COR-L47 (cell line): Measurements from ENCODE around the gene PRICKLE2.

ENCODE experiments used
- DNase-seq: peaks from one replicate; lab custom pipeline; 2025; lab: John Stamatoyannopoulos, UW

The PRICKLE2 gene

GRCh38 chr3:64133987-64134386 is 91.3 kb downstream of the PRICKLE2 start:
- DNase-seq = no peak

DNA sequence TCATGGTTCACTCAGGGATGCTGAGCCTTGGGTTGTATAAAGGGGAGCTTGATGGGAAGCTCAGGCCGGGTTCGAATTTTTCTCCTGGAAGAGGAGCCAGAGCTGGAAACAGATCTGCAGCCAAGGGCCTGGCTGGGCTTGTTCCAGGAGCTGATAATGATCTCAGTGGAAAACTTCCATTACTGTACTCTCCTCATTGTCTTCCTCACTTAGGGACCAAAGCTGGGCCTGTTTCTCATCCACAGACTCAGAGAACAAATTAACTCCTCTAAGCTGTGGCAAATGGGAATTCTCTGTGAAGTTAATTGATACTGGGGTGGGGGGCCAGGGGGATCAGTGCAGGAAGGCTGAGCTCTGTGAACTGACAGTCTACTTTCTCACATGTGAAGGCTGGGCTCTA is 92.0 kb downstream of the PRICKLE2 start:
- no peak for DNase-seq

DNA sequence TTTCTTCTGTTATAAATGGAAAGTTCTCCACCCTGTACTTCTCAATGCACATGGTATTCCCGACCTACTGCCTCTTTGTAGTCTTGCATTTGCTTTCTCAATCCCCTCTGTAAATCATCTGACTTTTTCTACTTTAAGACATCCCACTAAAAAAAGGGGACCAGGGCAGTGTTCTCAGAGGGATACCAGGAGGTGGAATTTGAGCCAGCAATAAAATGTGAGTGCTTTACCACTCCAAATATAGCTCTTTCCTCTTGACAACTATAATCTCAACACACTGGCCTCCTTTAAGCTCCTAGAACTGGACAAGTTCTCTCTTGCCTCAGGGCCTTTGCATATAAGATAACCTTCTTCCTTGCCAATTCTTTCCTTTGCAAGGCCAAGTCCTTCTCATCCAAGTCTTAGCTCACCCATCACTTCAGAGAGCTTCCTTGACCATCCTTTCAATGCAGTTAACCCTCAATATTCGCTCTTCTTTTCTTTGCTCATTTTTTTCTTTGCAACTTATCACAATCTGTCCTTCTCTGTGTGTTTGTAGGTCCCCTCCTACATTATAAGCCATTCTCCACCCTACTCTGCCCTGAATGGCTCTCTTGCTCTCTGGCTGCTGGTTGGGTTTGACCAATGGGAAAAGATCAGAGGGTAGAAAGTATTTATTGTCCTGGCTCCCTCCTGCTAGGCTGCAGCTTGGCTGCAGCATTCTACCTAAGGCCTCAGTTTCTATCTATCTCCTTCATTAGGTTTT is 93.4 kb downstream of the PRICKLE2 start:
- DNase-seq = no peak

DNA sequence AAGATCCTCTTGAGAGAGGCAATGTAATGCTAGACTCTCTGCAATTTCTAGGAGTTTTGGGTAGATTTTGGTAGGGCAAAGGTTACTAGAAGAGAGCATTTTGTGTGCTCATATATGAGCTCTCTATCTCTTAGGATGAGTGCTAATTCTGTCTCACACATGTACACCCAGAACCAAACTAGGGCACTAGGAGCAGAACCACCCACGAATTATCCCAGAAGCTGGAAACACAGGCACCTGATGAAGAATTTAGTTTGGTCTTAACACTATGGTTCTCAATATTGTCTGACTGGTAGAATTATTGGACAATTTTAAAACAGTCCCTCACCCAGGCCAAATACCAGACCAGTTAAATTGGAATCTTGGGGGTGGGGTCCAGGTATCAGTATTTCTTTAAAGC is 94.8 kb downstream of the PRICKLE2 start:
- no peak for DNase-seq

- DNase-seq = no peak
These were observed 95.7 kb downstream of the PRICKLE2 start for GRCh38 chr3:64129581-64129980.

- no peak for DNase-seq
These were observed 96.2 kb downstream of the PRICKLE2 start for GRCh38 chr3:64129106-64129505.

DNA sequence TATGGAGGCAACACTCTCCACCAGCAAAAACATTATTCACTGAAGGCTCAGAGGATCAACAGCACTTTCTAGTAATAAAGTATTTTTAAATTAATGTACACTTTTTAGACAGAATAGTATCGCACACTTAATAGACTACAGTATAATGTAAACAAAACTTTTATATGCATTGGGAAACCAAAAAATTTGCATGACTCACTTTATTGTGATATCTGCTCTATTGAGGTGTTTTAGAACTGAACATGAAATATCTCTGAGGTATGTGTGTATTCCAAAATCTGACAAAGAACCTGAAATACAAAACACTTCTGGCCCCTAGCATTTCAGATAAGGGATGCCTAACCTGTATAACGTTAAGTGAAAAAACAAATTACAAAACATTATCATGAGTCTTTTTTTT is 99.7 kb downstream of the PRICKLE2 start:
- no peak for DNase-seq

GRCh38 chr3:64123931-64124330 is 101.3 kb downstream of the PRICKLE2 start:
- no peak for DNase-seq

DNA sequence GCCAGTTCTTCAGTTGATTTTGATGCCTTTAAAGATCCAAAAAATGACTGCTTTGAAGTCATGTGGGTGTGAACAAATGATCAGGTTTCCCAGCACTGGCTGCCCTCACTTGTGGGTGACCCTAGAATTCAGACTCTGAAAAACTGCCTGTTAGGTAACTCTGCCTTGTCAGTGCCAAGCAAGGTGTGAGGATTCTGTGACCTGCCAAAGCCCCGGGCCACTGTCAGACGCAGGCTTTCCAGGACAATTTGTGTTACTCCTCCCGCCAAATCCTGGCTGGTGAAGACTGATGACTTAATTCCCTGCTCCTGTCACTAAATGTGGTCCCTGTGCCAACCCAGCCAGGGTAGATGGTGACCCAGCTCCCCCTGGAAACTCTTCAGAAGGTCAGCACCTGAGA is 102.8 kb downstream of the PRICKLE2 start:
- no peak for DNase-seq

- DNase-seq = no peak
These were observed 103.4 kb downstream of the PRICKLE2 start for GRCh38 chr3:64121750-64122311.

GRCh38 chr3:64120876-64121275 is 104.4 kb downstream of the PRICKLE2 start:
- no peak for DNase-seq

DNA sequence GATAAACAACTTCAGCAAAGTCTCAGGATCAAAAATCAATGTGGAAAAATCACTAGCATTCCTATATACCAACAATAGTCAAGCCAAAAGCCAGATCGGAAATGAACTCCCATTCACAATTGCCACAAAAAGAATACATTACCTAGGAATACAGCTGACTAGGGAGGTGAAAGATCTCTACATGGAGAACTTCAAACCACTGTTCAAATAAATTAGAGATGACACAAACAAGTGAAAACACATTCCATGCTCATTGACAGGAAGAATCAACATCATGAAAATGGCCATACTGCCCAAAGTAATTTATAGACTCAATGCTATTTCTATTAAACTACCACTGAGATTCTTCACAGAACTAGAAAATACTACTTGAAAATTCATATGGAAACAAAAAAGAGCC is 107.8 kb downstream of the PRICKLE2 start:
- DNase-seq = no peak

DNA sequence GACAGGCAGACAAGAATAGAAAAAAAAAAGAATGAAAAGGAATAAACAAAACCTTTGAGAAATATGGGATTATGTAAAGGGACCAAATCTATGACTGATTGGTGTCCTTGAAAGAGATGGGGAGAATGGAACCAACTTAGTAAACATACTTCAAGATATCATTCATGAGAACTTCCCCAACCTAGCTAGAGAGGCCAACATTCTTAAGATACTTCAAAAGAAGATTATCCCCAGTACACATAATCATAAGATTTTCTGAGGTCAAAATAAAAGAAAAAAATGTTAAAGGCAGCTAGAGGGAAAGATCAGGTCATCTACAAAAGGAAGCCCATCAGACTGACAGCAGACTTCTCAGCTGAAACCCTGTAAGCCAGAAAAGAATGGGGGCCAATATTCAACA is 110.6 kb downstream of the PRICKLE2 start:
- no peak for DNase-seq

GRCh38 chr3:64111872-64112271 is 113.4 kb downstream of the PRICKLE2 start:
- no peak for DNase-seq

DNA sequence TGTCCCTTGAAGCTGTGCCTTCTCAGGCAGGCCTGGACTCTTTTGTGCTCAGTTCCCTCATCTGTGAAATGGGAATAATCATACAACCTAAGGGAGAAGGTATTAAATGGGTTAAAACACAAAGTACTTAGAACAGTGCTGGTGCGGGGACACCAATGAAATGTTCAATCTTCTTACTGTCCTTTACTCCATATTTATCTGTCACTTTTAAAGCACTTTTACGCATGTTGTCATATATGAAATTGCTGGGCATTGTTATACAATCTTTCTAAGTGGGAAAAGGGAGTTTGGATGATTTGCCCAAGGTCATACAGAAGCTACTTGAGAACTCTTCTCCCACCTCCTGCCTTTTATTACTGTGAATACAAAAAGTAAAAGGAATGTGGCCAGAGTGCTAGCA is 114.2 kb downstream of the PRICKLE2 start:
- DNase-seq = no peak

DNA sequence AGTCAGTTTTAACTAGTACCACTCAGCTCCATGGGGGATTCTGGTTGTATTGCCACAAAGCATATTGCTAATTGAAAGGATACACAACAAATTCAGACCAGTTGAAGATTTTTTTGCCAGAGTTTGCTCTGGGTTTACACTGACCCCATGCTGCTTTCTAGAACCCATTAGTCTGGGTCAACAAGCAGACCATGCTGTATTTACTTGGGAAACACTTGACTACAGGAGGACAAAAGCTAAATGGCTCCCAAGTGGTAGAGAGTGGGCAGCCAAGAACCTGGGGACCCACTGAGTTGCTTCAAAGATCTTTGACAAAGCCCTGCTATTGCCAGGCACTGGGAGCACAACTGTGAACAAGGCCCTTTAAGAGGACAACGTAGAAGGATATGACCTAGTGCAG is 115.2 kb downstream of the PRICKLE2 start:
- DNase-seq = no peak

DNA sequence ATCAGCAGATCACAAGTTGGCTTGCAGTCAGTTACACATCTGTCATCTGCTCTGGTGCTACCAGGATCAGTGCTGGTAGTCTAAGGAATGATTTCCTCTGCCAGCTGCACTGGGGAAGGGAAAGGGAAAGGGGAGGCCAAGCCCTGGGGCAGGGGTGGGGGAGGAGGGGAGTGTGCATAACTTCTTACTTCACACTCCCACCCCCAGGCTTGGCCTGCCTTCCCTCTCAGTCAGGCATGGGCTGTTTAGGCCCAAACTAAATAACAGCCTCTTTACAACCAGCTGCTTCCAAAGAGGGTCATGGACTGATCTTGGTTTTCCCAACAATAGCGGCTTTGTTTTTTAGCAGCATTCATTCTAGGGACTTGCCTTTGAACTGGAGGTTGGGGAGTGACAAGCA is 115.8 kb downstream of the PRICKLE2 start:
- no peak for DNase-seq

DNA sequence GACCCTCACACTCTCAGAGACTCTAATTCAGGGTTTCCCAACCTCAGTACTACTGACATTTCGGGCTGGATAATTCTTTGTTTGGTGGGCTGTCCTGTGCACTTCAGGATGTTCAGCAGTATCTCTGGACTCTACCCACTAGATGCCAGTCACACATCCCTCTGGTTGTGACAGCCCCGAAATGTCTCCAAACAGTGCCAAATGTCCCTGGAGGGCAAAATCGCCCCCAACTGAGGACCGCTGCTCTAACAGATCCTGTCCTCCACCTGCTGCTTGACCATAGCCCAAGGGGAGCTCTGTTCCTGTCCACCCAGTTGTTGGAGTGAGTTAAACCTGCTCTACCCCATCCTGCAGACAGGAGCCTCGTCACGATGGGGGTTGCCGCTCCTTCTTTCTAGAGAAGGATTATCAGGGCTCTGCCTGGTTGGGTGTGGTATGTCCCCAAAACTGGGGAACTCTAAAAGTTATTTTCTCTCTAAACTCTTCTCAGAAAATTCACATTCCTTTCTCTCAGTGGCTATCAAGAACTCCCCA is 116.4 kb downstream of the PRICKLE2 start:
- no peak for DNase-seq

DNA sequence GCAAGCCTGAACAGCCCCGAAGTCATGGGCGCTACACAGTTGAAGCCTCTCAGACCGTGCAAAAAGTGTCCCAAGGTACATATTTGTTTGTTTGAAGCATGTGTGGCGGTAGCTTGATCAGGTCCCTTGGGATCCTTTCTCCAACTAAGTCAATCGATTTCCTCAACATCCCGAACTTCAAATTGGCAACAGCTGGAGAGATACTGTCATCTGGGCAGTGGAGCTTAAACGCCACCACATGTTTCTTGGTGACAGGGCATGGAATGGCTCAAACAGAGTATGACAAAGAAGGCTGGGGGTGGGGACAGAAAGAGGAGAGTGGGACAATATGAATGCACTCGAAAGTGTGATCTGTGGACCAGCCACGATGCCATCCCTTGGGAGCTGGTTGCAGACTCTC is 117.0 kb downstream of the PRICKLE2 start:
- DNase-seq = no peak

DNA sequence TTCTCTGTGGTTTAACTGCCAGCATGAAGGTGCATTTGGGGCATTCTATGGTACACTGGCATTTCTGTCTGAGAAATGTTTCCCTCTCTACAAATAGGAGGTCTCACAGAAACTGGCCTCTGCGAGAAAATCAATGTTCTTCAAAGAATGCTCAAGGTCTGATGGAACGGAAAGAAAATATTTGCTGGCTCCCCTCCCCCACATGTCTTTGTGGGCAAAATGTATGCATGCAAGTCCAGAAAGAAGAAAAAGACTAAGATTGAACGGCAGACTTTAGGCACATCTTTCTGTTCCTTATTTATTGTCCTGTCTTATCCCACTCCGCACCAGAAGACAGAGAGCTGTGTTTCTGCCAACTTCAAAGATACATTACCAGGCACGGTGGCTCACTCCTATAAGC is 118.1 kb downstream of the PRICKLE2 start:
- no peak for DNase-seq

GRCh38 chr3:64105816-64106215 is 119.5 kb downstream of the PRICKLE2 start:
- DNase-seq = no peak

GRCh38 chr3:64104691-64105111 is 120.6 kb downstream of the PRICKLE2 start:
- DNase-seq = no peak

DNA sequence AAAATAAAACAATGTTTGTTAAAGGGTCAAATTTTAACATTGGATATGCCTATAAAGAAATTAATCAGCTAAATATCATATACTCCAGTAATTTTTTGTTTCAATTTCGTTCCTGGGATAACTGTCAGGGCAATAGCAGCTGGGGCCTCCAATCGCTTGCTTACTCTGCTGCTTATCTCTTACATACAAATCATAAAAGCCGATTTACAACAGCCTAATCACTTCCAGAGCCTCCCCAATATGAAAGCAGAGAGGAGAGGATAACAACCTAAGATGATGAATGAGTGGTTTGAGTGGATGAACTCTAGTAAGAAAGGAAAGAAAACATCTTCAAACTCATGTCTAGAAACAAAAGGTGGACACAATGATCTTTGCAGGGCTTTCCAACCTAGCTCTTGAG is 121.3 kb downstream of the PRICKLE2 start:
- DNase-seq = no peak

- DNase-seq = no peak
These were observed 122.1 kb downstream of the PRICKLE2 start for GRCh38 chr3:64103131-64103530.
